ENCODE measurements around the gene FBXO48. TPM values are rescaled to one million over a fixed set of nuclear protein-coding genes. Genes with fewer than 3 reads are reported as not detected.

The FBXO48 gene
- total RNA-seq, 1 experiment from 2014 or later, result 0.74 TPM

DNA sequence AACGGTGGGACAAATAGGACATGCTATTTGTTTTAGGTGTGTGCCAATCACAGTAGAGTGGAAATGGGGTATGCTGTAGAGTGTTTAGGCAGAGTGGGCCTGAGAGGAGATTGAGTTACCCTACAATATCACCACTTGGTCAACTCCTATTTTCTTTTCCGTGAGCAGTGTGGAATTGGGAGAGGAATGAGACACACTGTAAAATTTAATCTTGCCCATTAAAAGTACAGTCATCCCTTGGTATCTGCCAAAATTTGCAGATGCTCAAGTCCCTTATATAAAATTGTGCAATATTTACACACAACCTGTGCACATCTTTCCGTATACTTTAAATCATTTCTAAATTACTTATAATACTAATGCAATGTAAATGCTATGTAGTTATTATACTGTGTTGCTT is 12.4 kb downstream of the FBXO48 start:
- in situ Hi-C loops (cut with HindIII; ENCODE audit: low pct_unique_long_range_greater_than_20kb, low sequenced_read_pairs) (no loop called here), intact Hi-C loops (cut with micrococcal nuclease; ENCODE audit: unreplicated experiment) (no loop called here)
- TF ChIP-seq TCF7L2 (IDR thresholded peaks at IDR 0.05; ENCODE audit: low read depth, low read length), result no peak
- TF ChIP-seq, protein P1, sequence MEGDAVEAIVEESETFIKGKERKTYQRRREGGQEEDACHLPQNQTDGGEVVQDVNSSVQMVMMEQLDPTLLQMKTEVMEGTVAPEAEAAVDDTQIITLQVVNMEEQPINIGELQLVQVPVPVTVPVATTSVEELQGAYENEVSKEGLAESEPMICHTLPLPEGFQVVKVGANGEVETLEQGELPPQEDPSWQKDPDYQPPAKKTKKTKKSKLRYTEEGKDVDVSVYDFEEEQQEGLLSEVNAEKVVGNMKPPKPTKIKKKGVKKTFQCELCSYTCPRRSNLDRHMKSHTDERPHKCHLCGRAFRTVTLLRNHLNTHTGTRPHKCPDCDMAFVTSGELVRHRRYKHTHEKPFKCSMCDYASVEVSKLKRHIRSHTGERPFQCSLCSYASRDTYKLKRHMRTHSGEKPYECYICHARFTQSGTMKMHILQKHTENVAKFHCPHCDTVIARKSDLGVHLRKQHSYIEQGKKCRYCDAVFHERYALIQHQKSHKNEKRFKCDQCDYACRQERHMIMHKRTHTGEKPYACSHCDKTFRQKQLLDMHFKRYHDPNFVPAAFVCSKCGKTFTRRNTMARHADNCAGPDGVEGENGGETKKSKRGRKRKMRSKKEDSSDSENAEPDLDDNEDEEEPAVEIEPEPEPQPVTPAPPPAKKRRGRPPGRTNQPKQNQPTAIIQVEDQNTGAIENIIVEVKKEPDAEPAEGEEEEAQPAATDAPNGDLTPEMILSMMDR (IDR thresholded peaks at IDR 0.05), result no peak
- TF ChIP-seq, protein P2, sequence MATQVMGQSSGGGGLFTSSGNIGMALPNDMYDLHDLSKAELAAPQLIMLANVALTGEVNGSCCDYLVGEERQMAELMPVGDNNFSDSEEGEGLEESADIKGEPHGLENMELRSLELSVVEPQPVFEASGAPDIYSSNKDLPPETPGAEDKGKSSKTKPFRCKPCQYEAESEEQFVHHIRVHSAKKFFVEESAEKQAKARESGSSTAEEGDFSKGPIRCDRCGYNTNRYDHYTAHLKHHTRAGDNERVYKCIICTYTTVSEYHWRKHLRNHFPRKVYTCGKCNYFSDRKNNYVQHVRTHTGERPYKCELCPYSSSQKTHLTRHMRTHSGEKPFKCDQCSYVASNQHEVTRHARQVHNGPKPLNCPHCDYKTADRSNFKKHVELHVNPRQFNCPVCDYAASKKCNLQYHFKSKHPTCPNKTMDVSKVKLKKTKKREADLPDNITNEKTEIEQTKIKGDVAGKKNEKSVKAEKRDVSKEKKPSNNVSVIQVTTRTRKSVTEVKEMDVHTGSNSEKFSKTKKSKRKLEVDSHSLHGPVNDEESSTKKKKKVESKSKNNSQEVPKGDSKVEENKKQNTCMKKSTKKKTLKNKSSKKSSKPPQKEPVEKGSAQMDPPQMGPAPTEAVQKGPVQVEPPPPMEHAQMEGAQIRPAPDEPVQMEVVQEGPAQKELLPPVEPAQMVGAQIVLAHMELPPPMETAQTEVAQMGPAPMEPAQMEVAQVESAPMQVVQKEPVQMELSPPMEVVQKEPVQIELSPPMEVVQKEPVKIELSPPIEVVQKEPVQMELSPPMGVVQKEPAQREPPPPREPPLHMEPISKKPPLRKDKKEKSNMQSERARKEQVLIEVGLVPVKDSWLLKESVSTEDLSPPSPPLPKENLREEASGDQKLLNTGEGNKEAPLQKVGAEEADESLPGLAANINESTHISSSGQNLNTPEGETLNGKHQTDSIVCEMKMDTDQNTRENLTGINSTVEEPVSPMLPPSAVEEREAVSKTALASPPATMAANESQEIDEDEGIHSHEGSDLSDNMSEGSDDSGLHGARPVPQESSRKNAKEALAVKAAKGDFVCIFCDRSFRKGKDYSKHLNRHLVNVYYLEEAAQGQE (IDR thresholded peaks at IDR 0.05; ENCODE audit: insufficient read depth in 1 of 2, low read depth in 2 of 2, low read length in 1 of 2), result no peak
- no peak for TF ChIP-seq SIN3A (IDR thresholded peaks at IDR 0.05; ENCODE audit: borderline replicate concordance, insufficient read depth, low read depth, low read length)
- no peak for TF ChIP-seq POLR2AphosphoS5 (IDR thresholded peaks at IDR 0.05; ENCODE audit: low read depth, low read length)
- ChIA-PET POLR2A (no interaction called here), CTCF (no interaction called here)
- no peak for ATAC-seq
- no peak overlapping the region for H3K4me3 ChIP-seq (ENCODE audit: low read depth in 2 of 2, low read length in 2 of 2)
- no peaks in the 10 kb centered on the region for H3K9me3 ChIP-seq (ENCODE audit: control insufficient read depth, insufficient read depth, low read depth, low read length)
- H3K27me3 ChIP-seq (ENCODE audit: control insufficient read depth, insufficient read depth, low read length), result no peaks in the 10 kb centered on the region
- H3K4me1 ChIP-seq (ENCODE audit: control insufficient read depth, insufficient read depth, low read length), result no peaks in the 10 kb centered on the region; the same call in 1 of the 2 replicates
- BruUV-seq (replicated peaks), result no TSS peak
- no peak for DNase-seq (ENCODE audit: low read depth, low spot score)
- H3K36me3 ChIP-seq (ENCODE audit: control insufficient read depth, insufficient read depth, low read length), result no peaks in the 10 kb centered on the region
- no peak overlapping the region for H3K27ac ChIP-seq (ENCODE audit: low read length)

DNA sequence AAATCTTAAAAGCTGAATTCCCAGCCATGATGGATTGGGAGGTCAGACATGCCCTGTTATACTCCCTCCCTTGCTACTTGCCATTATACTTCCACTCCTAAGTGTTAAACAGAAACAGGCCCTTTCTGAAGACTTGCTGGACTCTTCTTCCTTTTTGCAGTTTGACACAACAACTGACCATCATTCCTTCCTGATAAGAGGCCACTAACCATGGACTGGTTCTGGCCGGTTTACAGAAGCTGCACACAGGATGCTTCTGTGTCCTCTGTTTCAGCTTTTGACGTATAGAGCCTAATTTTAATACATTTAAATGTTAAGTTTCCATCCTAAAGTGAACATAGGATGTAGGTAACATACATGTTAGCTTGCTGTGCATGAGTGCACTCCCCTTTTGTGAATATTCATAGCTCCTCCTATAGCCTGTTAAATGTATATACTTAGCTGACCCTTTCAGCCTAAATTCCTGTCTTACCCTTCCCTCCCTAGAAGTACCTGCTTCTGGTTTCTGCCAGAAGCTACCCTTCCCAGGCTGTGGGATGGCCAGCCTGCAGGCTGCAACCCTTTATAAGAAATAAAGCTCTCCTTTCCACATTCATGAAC is 13.2 kb downstream of the FBXO48 start:
- H3K27ac ChIP-seq (ENCODE audit: low read length), result no peak overlapping the region
- H3K27me3 ChIP-seq (ENCODE audit: control insufficient read depth, insufficient read depth, low read length), result no peaks in the 10 kb centered on the region
- CTCF ChIA-PET, result no interaction called here
- no peaks in the 10 kb centered on the region for H3K36me3 ChIP-seq (ENCODE audit: control insufficient read depth, insufficient read depth, low read length)
- in situ Hi-C loops (cut with HindIII; ENCODE audit: low pct_unique_long_range_greater_than_20kb, low sequenced_read_pairs), result no loop called here
- BruUV-seq (replicated peaks), result no TSS peak
- H3K4me1 ChIP-seq (ENCODE audit: control insufficient read depth, insufficient read depth, low read length), result no peaks in the 10 kb centered on the region; the same call in 1 of the 2 replicates
- H3K9me3 ChIP-seq (ENCODE audit: control insufficient read depth, insufficient read depth, low read depth, low read length), result no peaks in the 10 kb centered on the region
- POLR2A ChIA-PET, result interaction anchor here (0.6 kb wide), 1 partner anchor 938 kb away, joined by 4 read pairs; no protein-coding TSS in a partner anchor
- intact Hi-C loops (cut with micrococcal nuclease; ENCODE audit: unreplicated experiment), result no loop called here
- ATAC-seq (no peak), DNase-seq (ENCODE audit: low read depth, low spot score) (no peak)
- no peak overlapping the region for H3K4me3 ChIP-seq (ENCODE audit: low read depth in 2 of 2, low read length in 2 of 2)
- TF ChIP-seq SIN3A (IDR thresholded peaks at IDR 0.05; ENCODE audit: borderline replicate concordance, insufficient read depth, low read depth, low read length) (no peak), TCF7L2 (IDR thresholded peaks at IDR 0.05; ENCODE audit: low read depth, low read length) (no peak), POLR2AphosphoS5 (IDR thresholded peaks at IDR 0.05; ENCODE audit: low read depth, low read length) (no peak)
- TF ChIP-seq, protein P1 (IDR thresholded peaks at IDR 0.05), result no peak
- TF ChIP-seq, protein P2 (IDR thresholded peaks at IDR 0.05; ENCODE audit: insufficient read depth in 1 of 2, low read depth in 2 of 2, low read length in 1 of 2), result no peak

All from Panc1 (cell line).